Measurements from ENCODE around the gene ARHGEF40. TPM values are rescaled to one million over a fixed set of nuclear protein-coding genes. Genes with fewer than 3 reads are reported as not detected.

ARHGEF40 gene
- total RNA-seq, 2 donors from 2014 or later, result 0.26 TPM; not detected in 1

DNA sequence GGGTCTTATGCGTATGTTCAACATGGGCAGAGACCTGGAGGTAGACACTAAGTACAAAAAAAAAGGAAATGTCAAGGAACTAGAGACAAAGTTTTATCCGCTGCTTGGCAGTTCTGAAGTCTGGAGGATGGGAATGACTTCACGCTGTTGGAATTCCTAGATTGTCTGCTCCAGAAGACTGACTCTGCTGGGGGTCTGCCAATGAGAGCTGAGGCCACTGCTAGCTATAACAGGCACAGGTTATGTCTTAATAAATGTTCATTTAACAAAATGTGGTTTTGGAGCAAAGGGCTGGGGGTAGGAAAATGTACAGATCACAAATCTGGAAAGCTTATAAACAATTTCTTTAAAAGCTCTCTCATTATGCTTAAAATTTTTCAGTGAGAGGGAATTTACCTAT lies 6.6 kb upstream of the ARHGEF40 start:
- no peaks in the 10 kb centered on the region for H3K9me3 Mint-ChIP-seq
- no peaks in the 10 kb centered on the region for H3K4me1 Mint-ChIP-seq
- no peak overlapping the region for H3K4me3 Mint-ChIP-seq
- no peaks in the 10 kb centered on the region for H3K36me3 Mint-ChIP-seq (ENCODE audit: low read depth)
- no peak for ATAC-seq (replicated peaks)
- no peak overlapping the region for H3K27ac Mint-ChIP-seq
- peaks cover 44% of the 10 kb centered on the region for H3K27me3 Mint-ChIP-seq

DNA sequence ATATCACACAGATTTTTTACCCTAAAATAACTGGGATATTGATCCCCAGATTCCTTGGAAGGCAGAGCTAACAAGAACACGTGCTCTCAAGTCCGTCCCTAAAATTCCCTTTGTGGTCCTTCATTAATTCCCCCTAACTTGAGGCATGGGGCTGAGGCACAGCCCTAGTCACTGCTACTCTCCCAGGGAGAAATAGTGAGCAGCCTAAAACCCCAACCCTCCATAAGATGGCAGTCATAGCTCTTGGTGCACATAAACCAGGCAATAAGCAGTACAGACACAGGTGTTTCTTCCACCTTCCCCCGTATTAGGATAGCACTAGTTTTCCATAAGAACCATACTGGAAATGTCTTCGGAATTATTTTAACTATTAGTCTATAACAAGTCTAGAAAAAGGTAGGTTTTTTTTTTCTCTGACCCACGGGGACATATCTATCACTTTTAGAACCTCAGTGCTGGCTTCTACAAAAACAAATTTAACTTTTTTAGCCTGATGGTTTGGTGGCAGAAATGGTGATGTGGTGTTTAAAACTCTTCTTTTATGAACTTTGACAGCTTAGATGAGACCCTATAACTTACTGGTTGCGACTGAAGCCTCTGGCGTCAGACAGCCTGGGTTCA lies 3.1 kb upstream of the ARHGEF40 start:
- ATAC-seq (replicated peaks), result no peak
- H3K27ac Mint-ChIP-seq, result no peak overlapping the region
- no peaks in the 10 kb centered on the region for H3K9me3 Mint-ChIP-seq
- H3K4me3 Mint-ChIP-seq, result no peak overlapping the region
- peaks cover 6% of the 10 kb centered on the region for H3K36me3 Mint-ChIP-seq (ENCODE audit: low read depth)
- peaks cover 57% of the 10 kb centered on the region for H3K27me3 Mint-ChIP-seq
- H3K4me1 Mint-ChIP-seq, result peaks cover 9% of the 10 kb centered on the region

- peak; percentile 43 for ATAC-seq (replicated peaks)
- Mint-ChIP-seq H3K4me1 (peaks cover 9% of the 10 kb centered on the region), H3K27me3 (peaks cover 65% of the 10 kb centered on the region), H3K27ac (no peak overlapping the region), H3K4me3 (peak overlapping the region; percentile 76), H3K9me3 (no peaks in the 10 kb centered on the region), H3K36me3 (ENCODE audit: low read depth) (peaks cover 6% of the 10 kb centered on the region)
These were observed 1.4 kb upstream of the ARHGEF40 start for GRCh38 chr14:21068521-21069387.

- H3K4me3 Mint-ChIP-seq, result peak overlapping the region; percentile 76
- no peaks in the 10 kb centered on the region for H3K9me3 Mint-ChIP-seq
- no peak overlapping the region for H3K27ac Mint-ChIP-seq
- peaks cover 65% of the 10 kb centered on the region for H3K27me3 Mint-ChIP-seq
- no peak for ATAC-seq (replicated peaks)
- peaks cover 6% of the 10 kb centered on the region for H3K36me3 Mint-ChIP-seq (ENCODE audit: low read depth)
- H3K4me1 Mint-ChIP-seq, result peaks cover 9% of the 10 kb centered on the region
These were observed 569 bp upstream of the ARHGEF40 start for GRCh38 chr14:21069388-21070082.

DNA sequence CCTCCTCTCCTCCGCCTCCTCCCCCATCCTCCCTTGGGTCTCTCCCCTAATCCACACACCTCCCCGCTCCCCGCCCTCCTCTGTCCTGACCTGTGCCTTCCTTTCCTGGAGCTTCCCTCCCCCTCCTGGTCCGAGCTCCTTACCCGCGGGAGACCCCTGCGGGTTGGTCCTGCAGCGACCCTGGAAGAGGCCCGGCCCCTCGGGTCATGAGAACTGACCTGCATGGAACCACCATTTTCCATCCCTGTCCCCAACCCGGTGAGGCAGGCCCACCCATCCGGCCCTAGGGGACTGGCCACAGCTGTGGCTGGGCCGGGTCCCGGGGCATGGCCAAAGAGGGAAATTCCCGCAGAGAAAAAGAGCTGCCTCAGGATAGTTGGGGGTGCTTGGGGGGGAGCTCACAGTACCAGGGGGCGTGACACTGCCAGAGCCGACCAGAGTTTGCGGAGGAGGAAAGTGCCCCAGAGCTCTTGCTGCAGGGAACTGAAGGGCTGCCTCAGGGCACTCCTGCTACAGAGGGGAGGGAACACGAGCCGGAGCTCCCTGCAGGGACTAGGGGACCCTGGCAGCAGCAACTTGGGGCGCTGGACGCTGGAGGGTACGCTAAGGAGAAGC lies 613 bp downstream of the ARHGEF40 start:
- H3K27me3 Mint-ChIP-seq, result peaks cover 59% of the 10 kb centered on the region
- H3K9me3 Mint-ChIP-seq, result no peaks in the 10 kb centered on the region
- peaks cover 6% of the 10 kb centered on the region for H3K36me3 Mint-ChIP-seq (ENCODE audit: low read depth)
- peak overlapping the region; percentile 76 for H3K4me3 Mint-ChIP-seq
- no peak overlapping the region for H3K27ac Mint-ChIP-seq
- H3K4me1 Mint-ChIP-seq, result peaks cover 9% of the 10 kb centered on the region
- peak; percentile 22 for ATAC-seq (replicated peaks)

DNA sequence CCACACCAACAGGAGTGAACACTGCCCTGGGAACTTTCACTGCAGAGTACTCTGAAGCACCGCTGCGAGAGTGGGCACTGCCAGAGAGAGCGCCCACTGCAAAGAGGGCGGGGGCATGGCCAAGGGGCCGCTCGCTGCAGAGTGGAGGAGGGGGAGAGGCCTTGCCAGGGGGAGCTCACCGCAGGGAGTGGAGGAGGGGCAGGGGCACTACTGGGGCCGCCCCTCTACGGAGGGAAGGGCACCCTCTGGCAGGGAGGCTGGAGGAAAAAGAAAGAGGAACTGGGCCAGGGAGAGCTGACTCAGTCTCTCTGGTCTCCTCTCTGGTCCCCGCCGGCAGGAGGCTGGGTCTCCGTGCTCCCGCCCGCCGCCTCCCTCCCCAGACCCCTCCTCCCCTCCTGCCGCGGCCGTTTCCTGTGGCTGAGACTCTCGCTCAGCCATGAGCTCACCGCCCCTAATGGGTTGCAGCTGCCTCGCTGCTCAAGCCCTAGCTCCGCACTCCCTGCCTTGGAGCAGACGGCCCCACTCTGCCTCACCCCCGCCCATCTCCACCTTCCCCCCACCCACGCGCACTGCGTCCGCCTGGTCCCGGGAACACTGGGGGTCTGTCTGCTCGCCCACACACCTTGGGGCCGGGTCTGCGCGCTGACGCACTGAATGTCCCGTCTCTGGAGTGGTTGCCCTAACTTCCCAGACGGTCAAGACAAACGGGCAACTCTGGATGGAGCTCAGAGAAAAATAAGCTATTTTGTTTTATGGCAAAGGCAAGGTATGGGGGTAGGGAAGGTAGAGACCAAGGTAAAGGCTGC lies 1.3 kb downstream of the ARHGEF40 start:
- peak; percentile 69 for ATAC-seq (replicated peaks)
- Mint-ChIP-seq H3K27ac (no peak overlapping the region), H3K36me3 (ENCODE audit: low read depth) (peaks cover 6% of the 10 kb centered on the region), H3K9me3 (no peaks in the 10 kb centered on the region), H3K4me1 (peaks cover 9% of the 10 kb centered on the region), H3K27me3 (peaks cover 54% of the 10 kb centered on the region), H3K4me3 (peak overlapping the region; percentile 76)

DNA sequence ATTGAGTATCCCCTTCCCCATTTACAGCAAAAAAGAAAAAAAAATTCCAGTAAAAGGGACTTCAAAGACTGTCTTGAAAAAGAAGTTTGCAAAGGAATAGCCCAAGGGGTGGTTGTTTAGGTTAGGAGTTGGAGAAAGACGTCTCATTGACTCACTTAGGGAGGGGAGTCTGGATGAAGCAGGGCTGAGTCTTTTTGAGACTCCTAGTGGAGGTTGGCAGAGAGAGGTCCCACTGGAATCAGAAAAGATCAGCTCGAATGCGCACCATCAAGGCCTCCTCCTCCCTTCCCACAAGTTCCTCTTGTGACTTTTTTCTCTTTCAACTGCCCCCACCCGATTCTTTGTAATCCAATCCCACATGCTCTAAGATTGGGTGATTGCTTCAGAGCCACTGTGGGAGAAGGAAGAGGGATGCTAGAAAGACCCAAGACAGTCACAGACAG lies 1.9 kb downstream of the ARHGEF40 start:
- Mint-ChIP-seq H3K9me3 (no peaks in the 10 kb centered on the region), H3K36me3 (ENCODE audit: low read depth) (peaks cover 6% of the 10 kb centered on the region), H3K4me1 (peaks cover 9% of the 10 kb centered on the region), H3K27me3 (peaks cover 48% of the 10 kb centered on the region), H3K27ac (no peak overlapping the region), H3K4me3 (peak overlapping the region; percentile 76)
- no peak for ATAC-seq (replicated peaks)

GRCh38 chr14:21072781-21073339 lies 2.8 kb downstream of the ARHGEF40 start:
- H3K27ac Mint-ChIP-seq, result no peak overlapping the region
- H3K36me3 Mint-ChIP-seq (ENCODE audit: low read depth), result peaks cover 6% of the 10 kb centered on the region
- no peak for ATAC-seq (replicated peaks)
- H3K4me3 Mint-ChIP-seq, result peak overlapping the region; percentile 76
- H3K9me3 Mint-ChIP-seq, result no peaks in the 10 kb centered on the region
- H3K4me1 Mint-ChIP-seq, result peaks cover 9% of the 10 kb centered on the region
- peaks cover 43% of the 10 kb centered on the region for H3K27me3 Mint-ChIP-seq

DNA sequence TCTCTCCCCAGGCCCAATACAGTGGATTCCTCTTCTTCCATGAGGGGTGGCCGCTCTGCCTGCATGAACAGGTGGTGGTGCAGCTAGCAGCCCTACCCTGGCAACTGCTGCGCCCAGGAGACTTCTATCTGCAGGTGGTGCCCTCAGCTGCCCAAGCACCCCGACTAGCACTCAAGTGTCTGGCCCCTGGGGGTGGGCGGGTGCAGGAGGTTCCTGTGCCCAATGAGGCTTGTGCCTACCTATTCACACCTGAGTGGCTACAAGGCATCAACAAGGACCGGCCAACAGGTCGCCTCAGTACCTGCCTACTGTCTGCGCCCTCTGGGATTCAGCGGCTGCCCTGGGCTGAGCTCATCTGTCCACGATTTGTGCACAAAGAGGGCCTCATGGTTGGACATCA lies 3.8 kb downstream of the ARHGEF40 start:
- ATAC-seq (replicated peaks), result no peak
- no peaks in the 10 kb centered on the region for H3K9me3 Mint-ChIP-seq
- H3K4me3 Mint-ChIP-seq, result no peak overlapping the region
- peaks cover 35% of the 10 kb centered on the region for H3K27me3 Mint-ChIP-seq
- peaks cover 9% of the 10 kb centered on the region for H3K4me1 Mint-ChIP-seq
- no peak overlapping the region for H3K27ac Mint-ChIP-seq
- H3K36me3 Mint-ChIP-seq (ENCODE audit: low read depth), result peaks cover 6% of the 10 kb centered on the region

GRCh38 chr14:21074398-21075272 lies 4.5 kb downstream of the ARHGEF40 start:
- Mint-ChIP-seq H3K27ac (no peak overlapping the region), H3K4me3 (no peak overlapping the region), H3K36me3 (ENCODE audit: low read depth) (peaks cover 2% of the 10 kb centered on the region), H3K27me3 (peaks cover 28% of the 10 kb centered on the region), H3K4me1 (peaks cover 6% of the 10 kb centered on the region), H3K9me3 (no peaks in the 10 kb centered on the region)
- ATAC-seq (replicated peaks), result no peak

DNA sequence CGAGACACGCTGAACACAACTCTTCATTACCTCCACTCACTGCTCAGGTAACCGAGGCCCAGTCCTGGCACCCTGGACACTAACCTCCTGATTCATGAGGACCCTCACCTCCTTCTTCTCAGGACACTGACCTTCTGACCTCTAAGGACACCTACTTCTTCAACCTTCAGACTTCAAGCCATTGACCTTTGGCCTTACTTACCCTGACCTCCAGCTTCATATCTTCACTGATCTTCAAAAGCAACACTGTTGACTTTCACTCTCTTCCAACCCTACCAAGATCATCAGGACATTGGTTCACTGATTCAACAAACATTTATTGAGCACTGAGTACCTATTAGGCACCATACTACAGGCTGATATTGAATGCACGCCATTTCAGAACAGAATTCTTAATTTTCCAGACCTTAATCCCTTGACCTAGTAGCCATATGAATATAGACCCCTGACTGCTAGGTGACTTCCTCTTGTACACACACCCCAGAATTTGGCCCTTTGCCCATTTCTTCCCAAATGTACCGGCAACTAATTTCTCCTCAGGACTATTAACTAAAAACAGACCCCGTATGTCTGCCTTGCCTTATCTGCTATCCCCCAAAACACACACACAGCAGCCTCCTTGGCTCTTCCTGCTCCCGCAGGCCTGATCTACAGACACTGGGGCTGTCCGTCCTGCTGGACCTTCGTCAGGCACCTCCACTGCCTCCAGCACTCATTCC lies 5.8 kb downstream of the ARHGEF40 start:
- no peaks in the 10 kb centered on the region for H3K36me3 Mint-ChIP-seq (ENCODE audit: low read depth)
- peaks cover 20% of the 10 kb centered on the region for H3K27me3 Mint-ChIP-seq
- no peak overlapping the region for H3K4me3 Mint-ChIP-seq
- no peak overlapping the region for H3K27ac Mint-ChIP-seq
- no peak for ATAC-seq (replicated peaks)
- H3K9me3 Mint-ChIP-seq, result no peaks in the 10 kb centered on the region
- peaks cover 3% of the 10 kb centered on the region for H3K4me1 Mint-ChIP-seq

DNA sequence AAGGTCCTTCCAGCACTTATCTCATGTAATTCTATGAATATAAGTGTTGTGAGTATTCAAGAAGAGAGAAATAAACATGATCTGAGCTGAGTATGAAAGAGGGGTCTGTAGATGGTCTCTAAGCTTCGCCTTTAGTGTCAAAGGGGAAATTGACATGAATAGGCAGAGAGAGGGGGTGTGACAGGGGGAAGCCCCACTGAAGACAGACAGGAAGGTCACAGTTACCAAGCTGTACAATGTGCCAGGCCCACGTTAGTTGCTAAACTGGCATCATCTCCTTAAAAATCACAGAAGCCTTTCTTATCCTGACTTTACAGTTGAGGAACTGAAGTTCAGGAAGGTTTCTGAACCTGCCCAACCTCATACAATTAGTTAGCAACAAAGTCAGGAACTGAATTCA lies 7.6 kb downstream of the ARHGEF40 start:
- no peak overlapping the region for H3K27ac Mint-ChIP-seq
- no peaks in the 10 kb centered on the region for H3K4me1 Mint-ChIP-seq
- no peak overlapping the region for H3K4me3 Mint-ChIP-seq
- H3K36me3 Mint-ChIP-seq (ENCODE audit: low read depth), result no peaks in the 10 kb centered on the region
- H3K27me3 Mint-ChIP-seq, result peaks cover 7% of the 10 kb centered on the region
- ATAC-seq (replicated peaks), result no peak
- H3K9me3 Mint-ChIP-seq, result no peaks in the 10 kb centered on the region

Measured in activated T-helper 17 cell treated with anti-CD3 and anti-CD28 coated beads, Interleukin-2, amount 50 U/mL, for 72 hours (primary cell).